Kidney epithelial cell (primary cell): ENCODE results near the gene ELL2. TPM values are rescaled to one million over a fixed set of nuclear protein-coding genes. Genes with fewer than 3 reads are reported as not detected.
"Not testable (repeated sequence)": the region's sequence is repeated elsewhere in the genome, so short reads cannot be mapped to it uniquely, and the experiment has no call there.

Source experiments
- DNase-seq: peaks from one replicate; pipeline ENCODE4 v3.0.0-alpha.2; 2010; ENCODE audit warnings: low read depth
- H3K27me3 ChIP-seq: 2 replicates; pipeline ENCODE4 v1.6.0; 2011; ENCODE audit warnings: low read length; ENCODE audit not compliant: control insufficient read depth, insufficient read depth
- H3K36me3 ChIP-seq: 2 replicates; pipeline ENCODE4 v1.5.1; 2011; ENCODE audit warnings: low read length; ENCODE audit not compliant: control insufficient read depth, insufficient read depth
- H3K4me3 ChIP-seq: 2 replicates; pipeline ENCODE4 v1.5.1; 2011; ENCODE audit warnings: low read depth, mild to moderate bottlenecking, control low read depth, low read length
- total RNA-seq: library from RNA; depleted of rRNA; stranded (reverse); fragments of >200 nt; gene quantifications from 2 replicates; pipeline ENCODE4 v1.2.3, GENCODE V29; 2015
- TF ChIP-seq, protein P1 (sequence below): IDR thresholded peaks from 2 replicates; pipeline ENCODE4 v1.5.1; 2011; ENCODE audit warnings: mild to moderate bottlenecking, moderate library complexity, low read length, control low read depth, inconsistent platforms; ENCODE audit not compliant: insufficient read depth, poor library complexity, severe bottlenecking

Gene ELL2
- total RNA-seq, 1 donor from 2014 or later = 14.1 TPM

DNA sequence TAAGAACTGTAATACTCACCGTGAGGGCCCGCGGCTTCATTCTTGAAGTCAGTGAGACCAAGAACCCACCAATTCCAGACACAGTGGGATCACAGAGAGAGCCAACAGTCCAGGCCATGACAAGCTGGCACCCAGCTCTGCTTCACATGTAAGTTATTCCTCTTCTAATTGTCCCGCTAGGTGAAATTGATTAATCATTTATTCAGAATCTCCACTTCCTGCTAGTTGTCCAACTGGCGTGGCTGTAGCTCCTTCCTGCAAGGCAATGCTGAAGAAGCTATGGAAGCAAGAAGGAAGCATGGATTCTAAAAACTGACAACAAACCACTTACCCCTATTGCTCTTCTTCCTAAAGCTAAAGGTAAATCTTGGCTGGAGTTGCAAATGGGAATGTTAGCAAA is 109.1 kb downstream of the ELL2 start:
- Histone ChIP-seq H3K36me3 (no peaks in the 10 kb centered on the region), H3K4me3 (no peak overlapping the region), H3K27me3 (no peaks in the 10 kb centered on the region)
- TF ChIP-seq, protein P1, sequence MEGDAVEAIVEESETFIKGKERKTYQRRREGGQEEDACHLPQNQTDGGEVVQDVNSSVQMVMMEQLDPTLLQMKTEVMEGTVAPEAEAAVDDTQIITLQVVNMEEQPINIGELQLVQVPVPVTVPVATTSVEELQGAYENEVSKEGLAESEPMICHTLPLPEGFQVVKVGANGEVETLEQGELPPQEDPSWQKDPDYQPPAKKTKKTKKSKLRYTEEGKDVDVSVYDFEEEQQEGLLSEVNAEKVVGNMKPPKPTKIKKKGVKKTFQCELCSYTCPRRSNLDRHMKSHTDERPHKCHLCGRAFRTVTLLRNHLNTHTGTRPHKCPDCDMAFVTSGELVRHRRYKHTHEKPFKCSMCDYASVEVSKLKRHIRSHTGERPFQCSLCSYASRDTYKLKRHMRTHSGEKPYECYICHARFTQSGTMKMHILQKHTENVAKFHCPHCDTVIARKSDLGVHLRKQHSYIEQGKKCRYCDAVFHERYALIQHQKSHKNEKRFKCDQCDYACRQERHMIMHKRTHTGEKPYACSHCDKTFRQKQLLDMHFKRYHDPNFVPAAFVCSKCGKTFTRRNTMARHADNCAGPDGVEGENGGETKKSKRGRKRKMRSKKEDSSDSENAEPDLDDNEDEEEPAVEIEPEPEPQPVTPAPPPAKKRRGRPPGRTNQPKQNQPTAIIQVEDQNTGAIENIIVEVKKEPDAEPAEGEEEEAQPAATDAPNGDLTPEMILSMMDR = no peak
- DNase-seq = no peak

DNA sequence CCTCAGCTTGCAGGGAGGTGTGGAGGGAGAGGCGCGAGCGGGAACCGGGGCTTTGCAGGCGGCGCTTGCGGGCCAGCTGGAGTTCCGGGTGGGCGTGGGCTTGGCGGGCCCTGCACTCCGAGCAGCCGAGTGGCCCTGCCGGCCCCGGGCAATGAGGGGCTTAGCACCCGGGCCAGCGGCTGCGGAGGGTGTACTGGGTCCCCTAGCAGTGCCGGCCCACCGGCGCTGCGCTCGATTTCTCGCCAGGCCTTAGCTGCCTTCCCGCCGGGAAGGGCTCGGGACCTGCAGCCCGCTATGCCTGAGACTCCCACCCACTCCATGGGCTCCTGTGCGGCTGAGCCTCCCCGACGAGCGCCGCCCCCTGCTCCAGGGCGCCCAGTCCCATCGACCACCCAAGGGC is 110.5 kb downstream of the ELL2 start:
- H3K36me3 ChIP-seq, DNase-seq, H3K4me3 ChIP-seq, H3K27me3 ChIP-seq: not testable (repeated sequence)

DNA sequence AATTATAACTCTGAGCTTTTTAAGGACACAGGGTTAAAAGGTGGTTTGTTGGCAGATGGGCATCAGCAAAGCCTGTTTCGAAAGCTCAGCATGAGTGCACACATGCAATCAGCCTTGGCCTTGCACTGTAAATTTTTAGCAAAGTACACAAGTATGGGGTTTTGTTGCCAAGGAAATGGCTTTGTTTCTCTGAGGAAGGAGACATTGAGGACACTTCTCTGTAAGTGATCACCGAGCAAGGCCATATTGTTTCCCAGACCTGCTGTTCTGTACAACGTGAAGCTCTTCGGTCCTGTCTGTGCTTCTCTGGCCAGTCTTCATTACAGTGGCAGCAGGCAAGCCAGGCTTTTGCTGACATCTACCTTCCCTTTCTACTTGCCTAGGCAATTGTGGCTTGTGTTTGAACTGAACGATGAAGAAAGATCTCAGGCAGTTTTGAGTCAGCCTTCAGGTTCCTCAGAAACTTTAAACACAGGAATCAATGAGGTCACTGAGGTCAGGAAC is 111.2 kb downstream of the ELL2 start:
- Histone ChIP-seq H3K36me3 (no peaks in the 10 kb centered on the region), H3K27me3 (no peaks in the 10 kb centered on the region), H3K4me3 (no peak overlapping the region)
- TF ChIP-seq, protein P1 = no peak
- no peak for DNase-seq

DNA sequence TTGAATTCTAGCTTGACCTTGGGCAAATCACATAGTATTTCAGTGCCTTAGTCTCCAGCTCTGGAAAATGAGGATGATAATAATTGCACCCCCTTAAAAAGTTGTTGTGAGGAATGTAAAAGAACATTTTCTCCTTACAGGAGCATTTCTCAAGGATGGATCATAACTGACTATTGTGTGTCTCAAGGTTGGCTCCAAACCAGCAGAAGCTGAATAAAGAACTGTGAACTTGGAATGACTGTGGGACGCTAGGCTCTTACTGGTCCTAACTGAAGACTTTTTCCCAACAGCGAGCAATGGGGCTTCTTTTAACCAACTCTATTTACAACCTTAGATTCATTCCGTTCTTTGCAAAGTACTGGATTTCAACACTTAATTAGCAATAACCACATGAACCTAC is 113.0 kb downstream of the ELL2 start:
- no peak for DNase-seq
- TF ChIP-seq, protein P1 = no peak
- no peak overlapping the region for H3K4me3 ChIP-seq
- no peaks in the 10 kb centered on the region for H3K36me3 ChIP-seq
- no peaks in the 10 kb centered on the region for H3K27me3 ChIP-seq

DNA sequence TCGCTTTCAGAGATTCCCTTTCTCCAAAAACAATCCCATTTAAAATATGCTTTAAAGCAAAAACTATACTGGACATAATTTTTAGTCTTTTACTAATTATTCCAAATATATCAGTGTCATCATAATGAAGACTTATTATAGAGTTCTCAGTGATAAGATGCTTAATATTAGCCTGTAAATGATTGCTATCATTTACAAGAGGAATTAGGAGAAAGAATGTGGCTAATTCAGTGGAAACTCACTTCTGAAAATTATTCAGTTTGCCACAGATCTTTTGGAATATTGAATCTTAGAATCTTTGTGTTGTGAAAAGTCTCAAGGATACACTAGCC is 114.4 kb downstream of the ELL2 start:
- TF ChIP-seq, protein P1 = no peak
- Histone ChIP-seq H3K27me3 (no peaks in the 10 kb centered on the region), H3K36me3 (no peaks in the 10 kb centered on the region), H3K4me3 (no peak overlapping the region)
- DNase-seq = no peak

DNA sequence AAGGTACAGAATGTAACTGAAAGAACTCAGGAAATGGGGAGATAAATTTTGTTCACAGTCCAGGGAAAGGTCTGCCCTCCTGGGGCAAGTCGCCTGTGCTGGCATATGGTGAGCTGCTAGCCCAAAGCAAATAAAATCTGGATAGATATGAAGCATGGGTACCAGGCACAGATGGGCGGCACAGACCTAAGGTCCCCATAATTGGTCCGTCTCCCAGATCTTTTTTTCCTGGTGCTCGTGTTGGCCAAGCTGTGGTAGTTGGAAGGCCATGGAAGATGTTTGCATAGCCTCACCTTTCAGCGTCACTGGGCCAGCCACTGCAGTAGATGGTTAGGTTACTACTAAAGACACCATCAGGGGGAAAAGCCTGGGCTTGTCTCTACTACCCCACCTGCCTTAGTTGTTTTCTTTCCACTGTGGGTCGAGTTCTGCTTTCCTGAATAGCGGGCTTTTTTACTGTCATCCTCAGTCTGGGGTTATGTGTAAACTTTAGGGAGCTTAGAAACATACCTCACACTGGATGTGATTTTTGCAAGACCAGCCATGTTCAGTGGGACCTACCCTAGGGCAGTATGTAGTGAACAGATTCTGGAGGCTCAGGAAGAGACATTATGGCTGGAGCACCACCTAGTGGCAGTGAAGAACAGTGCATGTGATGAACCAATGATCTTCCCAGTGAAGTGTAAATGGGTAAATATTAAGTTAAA is 114.9 kb downstream of the ELL2 start:
- no peaks in the 10 kb centered on the region for H3K36me3 ChIP-seq
- no peak overlapping the region for H3K4me3 ChIP-seq
- TF ChIP-seq, protein P1 = peak; percentile 94
- no peak for DNase-seq
- H3K27me3 ChIP-seq = no peaks in the 10 kb centered on the region
